GM12878 (cell line): ENCODE measurements around the gene PDE6A. TPM values are rescaled to one million over a fixed set of nuclear protein-coding genes. Genes with fewer than 3 reads are reported as not detected.

Experiments used
- ATAC-seq: fragments of 200-7000 bp; cut with Tn5 transposase; 3 replicates; pipeline ENCODE4 v1.9.1; 2020; ENCODE audit warnings: mild to moderate bottlenecking, moderate library complexity
- BruUV-seq: library from RNA; stranded (reverse); fragments of 400-500 nt; replicated peaks from 2 replicates; lab custom pipeline; 2021; lab: Mats Ljungman, UMichigan
- CTCF ChIA-PET: fragments of 300-600 bp; sonication (Branson Sonifier 250); formaldehyde crosslinking; extraction: SDS; loops from one replicate; lab custom pipeline; 2021; ENCODE audit warnings: inconsistent platforms; lab: Yijun Ruan, JAX
- POLR2A ChIA-PET: fragments of 350-600 bp; formaldehyde crosslinking; extraction: SDS; loops from one replicate; lab custom pipeline; 2021; ENCODE audit warnings: inconsistent platforms; lab: Charles Lee
- RAD21 ChIA-PET: fragments of 300-600 bp; sonication (Branson Sonifier 250); formaldehyde crosslinking; loops from one replicate; lab custom pipeline; 2023; ENCODE audit warnings: antibody characterized with exemption; ENCODE audit not compliant: unreplicated experiment; lab: Charles Lee
- SMC1A ChIA-PET: fragments of 300-600 bp; sonication (Branson Sonifier 250); formaldehyde crosslinking; loops from one replicate; lab custom pipeline; 2023; ENCODE audit not compliant: unreplicated experiment, uncharacterized antibody; lab: Charles Lee
- DNase-seq: peaks from one replicate; pipeline ENCODE4 v3.0.0-alpha.2; 2011; ENCODE audit warnings: low read depth, low spot score
- FAIRE-seq: peaks from 3 replicates; lab custom pipeline; 2011; peaks lifted over from hg19 to GRCh38; lab: Jason Lieb, UNC
- H2AFZ ChIP-seq: 2 replicates; pipeline ENCODE4 v1.6.0; 2011; ENCODE audit warnings: low read depth, low read length, control low read depth; ENCODE audit not compliant: control insufficient read depth
- H3K27ac ChIP-seq: 2 replicates; pipeline ENCODE4 v1.5.1; 2011; ENCODE audit warnings: control low read depth; ENCODE audit not compliant: control insufficient read depth, insufficient read depth
- H3K27me3 ChIP-seq, 2 experiments: replicated peaks in 1 of 2; 2 replicates each; pipeline versions ENCODE4 v1.6.0 to v1.6.1; 2011; ENCODE audit warnings: low read length in 1 of 2; ENCODE audit not compliant: control insufficient read depth in 2 of 2, insufficient read depth in 2 of 2
- H3K36me3 ChIP-seq, 2 experiments: 2 replicates each; pipeline ENCODE4 v1.5.1; 2011; ENCODE audit warnings: low read length in 1 of 2; ENCODE audit not compliant: control insufficient read depth in 2 of 2, insufficient read depth in 2 of 2
- H3K4me1 ChIP-seq: 2 replicates; pipeline ENCODE4 v1.6.1; 2011; ENCODE audit warnings: mild to moderate bottlenecking, low read length, moderate library complexity, mixed read lengths; ENCODE audit not compliant: control insufficient read depth, insufficient read depth
- H3K4me2 ChIP-seq: 2 replicates; pipeline ENCODE4 v1.6.0; 2011; ENCODE audit warnings: control low read depth; ENCODE audit not compliant: control insufficient read depth, insufficient read depth
- H3K4me3 ChIP-seq: fragments of 200-600 bp; sonication (generic); 2 replicates; pipeline ENCODE4 v1.5.1; 2016
- H3K79me2 ChIP-seq: 2 replicates; pipeline ENCODE4 v1.6.0; 2011; ENCODE audit warnings: low read length; ENCODE audit not compliant: control insufficient read depth, insufficient read depth
- H3K9ac ChIP-seq: 2 replicates; pipeline ENCODE4 v1.8.0; 2011; ENCODE audit warnings: low read length, control low read depth, mixed read lengths; ENCODE audit not compliant: control insufficient read depth, insufficient read depth
- H3K9me3 ChIP-seq: replicated peaks from 3 replicates; pipeline ENCODE4 v1.5.1; 2011; ENCODE audit warnings: mild to moderate bottlenecking, low read length; ENCODE audit not compliant: control insufficient read depth, insufficient read depth
- H4K20me1 ChIP-seq: 2 replicates; pipeline ENCODE4 v1.6.0; 2011; ENCODE audit not compliant: control insufficient read depth, insufficient read depth
- ASH2L ChIP-seq: fragments of 300-600, 200-600 bp; sonication (generic); IDR thresholded peaks from 2 replicates; pipeline ENCODE4 v1.6.1; 2017; ENCODE audit warnings: low read depth, mild to moderate bottlenecking, borderline replicate concordance
- CHD4 ChIP-seq: fragments of 200-600 bp; sonication (generic); IDR thresholded peaks from 2 replicates; pipeline ENCODE4 v1.6.1; 2016; ENCODE audit warnings: mild to moderate bottlenecking
- CUX1 ChIP-seq: IDR thresholded peaks from 2 replicates; pipeline ENCODE4 v1.6.1; 2012; ENCODE audit warnings: improper control_type of control experiment, low read depth, low read length; ENCODE audit not compliant: insufficient replicate concordance
- DPF2 ChIP-seq: fragments of 450-650 bp; IDR thresholded peaks from 2 replicates; pipeline ENCODE4 v1.6.1; 2017; ENCODE audit warnings: mild to moderate bottlenecking
- EGR1 ChIP-seq, 2 experiments: IDR thresholded peaks; 1 replicate in 1 of 2; 2 replicates in 1 of 2; pipeline ENCODE4 v1.6.1; 2011 to 2012; ENCODE audit warnings: low read depth in 2 of 2, low read length in 2 of 2, borderline replicate concordance in 1 of 2, mild to moderate bottlenecking in 1 of 2, moderate library complexity in 1 of 2
- GABPA ChIP-seq: IDR thresholded peaks from 2 replicates; pipeline ENCODE4 v1.6.1; 2014; ENCODE audit warnings: antibody characterized with exemption, low read depth, mild to moderate bottlenecking, inconsistent platforms
- GATAD2B ChIP-seq: fragments of 450-650 bp; conservative IDR thresholded peaks from 2 replicates; pipeline ENCODE4 v1.6.1; 2017; ENCODE audit warnings: low read depth, mild to moderate bottlenecking, moderate library complexity
- IKZF1 ChIP-seq: fragments of 450-650 bp; conservative IDR thresholded peaks from 2 replicates; pipeline ENCODE4 v1.6.1; 2017; ENCODE audit warnings: antibody characterized with exemption, mild to moderate bottlenecking
- NR2C1 ChIP-seq: fragments of 450-650 bp; IDR thresholded peaks from 2 replicates; pipeline ENCODE4 v1.6.1; 2017; ENCODE audit warnings: antibody characterized with exemption, mild to moderate bottlenecking, moderate library complexity
- NR2F1 ChIP-seq: fragments of 450-650 bp; conservative IDR thresholded peaks from 2 replicates; pipeline ENCODE4 v1.6.1; 2017; ENCODE audit warnings: mild to moderate bottlenecking
- RCOR1 ChIP-seq: conservative IDR thresholded peaks from 2 replicates; pipeline ENCODE4 v1.6.1; 2012; ENCODE audit warnings: low read depth, low read length, improper control_type of control experiment
- SIX5 ChIP-seq: IDR thresholded peaks from 2 replicates; pipeline ENCODE4 v1.6.1; 2011; ENCODE audit warnings: mild to moderate bottlenecking, low read depth, low read length, moderate library complexity; ENCODE audit not compliant: severe bottlenecking
- WGBS: methylation state at CpG from one replicate; pipeline ENCODE4 v1.1.6; 2016; ENCODE audit warnings: low lambda C conversion rate; ENCODE audit not compliant: insufficient replicate concordance, insufficient coverage; ENCODE audit errors: missing lambda C conversion rate; 5-methylcytosine and 5-hydroxymethylcytosine counted together
- in situ Hi-C: fragments of 300-500 bp; cut with MboI; formaldehyde crosslinking; loops from 9 replicates; pipeline ENCODE4 v1.14.3; 2018; ENCODE audit warnings: mixed read lengths
- intact Hi-C: fragments of 100-400 bp; cut with micrococcal nuclease; formaldehyde crosslinking; loops from one replicate; pipeline ENCODE4 v1.14.2; 2022; ENCODE audit not compliant: unreplicated experiment
- polyA plus RNA-seq, 11 experiments: library from polyadenylated mRNA; depleted of rRNA in 4 of 11; unstranded in 6 of 11; stranded (reverse) in 5 of 11; fragments of >200 nt; fragmentation: Nextera tagmentation in 4 of 11; fragmentation: Illumina TruSeq in 1 of 11; extraction: Ambion mirVana in 4 of 11; extraction: Trizol in 1 of 11; gene quantifications; 1 replicate in 1 of 11; 2 replicates in 10 of 11; pipeline versions ENCODE4 v1.2.1 to v1.2.3, GENCODE V29; 2011 to 2016; ENCODE audit warnings: inconsistent platforms in 2 of 11, missing spikeins in 2 of 11, low read depth in 1 of 11
- total RNA-seq, 4 experiments: library from RNA; depleted of rRNA in 3 of 4; stranded (reverse); fragments of >200 nt in 3 of 4; fragmentation: Illumina TruSeq in 1 of 4; extraction: Trizol in 1 of 4; gene quantifications; 2 replicates each; pipeline versions ENCODE4 v1.2.1 to v1.2.3, GENCODE V29; 2013 to 2021

PDE6A gene
- total and polyA plus RNA-seq, 10 of the 15 experiments (the other 5 are each of a cell fraction or from before 2014, with no cell fraction given): 0.05 to 0.26 TPM; not detected in 8

GRCh38 chr5:149863176-149863575, 81.4 kb downstream of the PDE6A start:
- intact Hi-C loops (no loop called here), in situ Hi-C loops (no loop called here)
- ATAC-seq (no peak), FAIRE-seq (no peak), DNase-seq (no peak)
- no peak overlapping the region for H3K27ac ChIP-seq
- BruUV-seq: no TSS peak
- H3K4me2 ChIP-seq: no peak overlapping the region
- TF ChIP-seq RCOR1 (no peak), EGR1 (IDR thresholded peaks at IDR 0.05; ENCODE audit: borderline replicate concordance in 1 of 2, low read depth in 2 of 2, low read length in 2 of 2) (no peak)
- ChIA-PET RAD21 (no interaction called here), SMC1A (interaction anchor here (0.7 kb wide), 1 partner anchor 9 kb away, joined by 3 read pairs; no protein-coding TSS in a partner anchor), POLR2A (no interaction called here), CTCF (interaction anchor here (9.8 to 23.0 kb wide), 2 partner anchors 11 to 29 kb away, joined by 90 to 462 read pairs; no protein-coding TSS in a partner anchor)
- no peaks in the 10 kb centered on the region for H3K36me3 ChIP-seq
- no peaks in the 10 kb centered on the region for H3K27me3 ChIP-seq
- H3K79me2 ChIP-seq: no peaks in the 10 kb centered on the region
- H4K20me1 ChIP-seq: no peaks in the 10 kb centered on the region
- 92% methylated on average over 13 of the region's 13 CpGs for WGBS
- peaks cover 9% of the 10 kb centered on the region for H3K4me1 ChIP-seq
- H3K9me3 ChIP-seq: no peaks in the 10 kb centered on the region
- no peak overlapping the region for H3K4me3 ChIP-seq
- no peak overlapping the region for H2AFZ ChIP-seq
- no peak overlapping the region for H3K9ac ChIP-seq

GRCh38 chr5:149860801-149861322, 83.7 kb downstream of the PDE6A start:
- Histone ChIP-seq H3K79me2 (no peaks in the 10 kb centered on the region), H3K27me3 (no peaks in the 10 kb centered on the region), H3K4me2 (no peak overlapping the region), H3K36me3 (no peaks in the 10 kb centered on the region), H3K9me3 (no peaks in the 10 kb centered on the region), H3K27ac (peak overlapping the region; percentile 26; the same call in 1 of the 2 replicates), H3K4me1 (peaks cover 9% of the 10 kb centered on the region), H4K20me1 (no peaks in the 10 kb centered on the region), H3K9ac (no peak overlapping the region), H2AFZ (peak overlapping the region; percentile 18; the same call in 1 of the 2 replicates), H3K4me3 (no peak overlapping the region)
- 2% methylated on average over 7 of the region's 7 CpGs for WGBS
- ChIA-PET CTCF (interaction anchor here (0.6 to 23.0 kb wide), 9 partner anchors 8 to 244 kb away, joined by 3 to 462 read pairs (median 4); no protein-coding TSS in a partner anchor), POLR2A (interaction anchor here (0.6 to 1.8 kb wide), 5 partner anchors 99 to 1049 kb away, joined by 3 to 4 read pairs (median 3); no protein-coding TSS in a partner anchor), SMC1A (interaction anchor here (0.6 to 2.3 kb wide), 7 partner anchors 8 to 228 kb away, joined by 3 to 9 read pairs (median 6); no protein-coding TSS in a partner anchor), RAD21 (interaction anchor here (0.6 to 2.2 kb wide), 8 partner anchors 8 to 595 kb away, joined by 3 to 8 read pairs (median 4); no protein-coding TSS in a partner anchor)
- in situ Hi-C loops: no loop called here
- BruUV-seq: no TSS peak
- intact Hi-C loops: no loop called here
- FAIRE-seq (peak; percentile 80), ATAC-seq (peak; percentile 89), DNase-seq (peak; percentile 33)
- no peak for TF ChIP-seq ASH2L
- TF ChIP-seq GATAD2B: no peak
- no peak for TF ChIP-seq CHD4
- TF ChIP-seq CUX1: no peak
- 0 out of 2 replicates have a peak, but pooled peaks have one; percentile 45 for TF ChIP-seq GABPA
- TF ChIP-seq NR2C1: no peak
- peak; percentile 59 for TF ChIP-seq IKZF1
- no peak for TF ChIP-seq DPF2
- no peak for TF ChIP-seq SIX5
- TF ChIP-seq NR2F1: peak; percentile 31; the same call in 1 of the 2 replicates
